22Rv1 (cell line): ENCODE measurements around the gene TRIP12.
A peak's percentile ranks its signal among the peaks of the same experiment; 100 is the strongest.

Experiments used
- H3K27ac ChIP-seq: fragments of 450-650 bp; 2 replicates; pipeline ENCODE4 v1.5.1; 2017
- CTCF ChIP-seq: fragments of 450-650 bp; IDR thresholded peaks from 2 replicates; pipeline ENCODE4 v1.5.1; 2017; ENCODE audit warnings: mild to moderate bottlenecking
- ZFX ChIP-seq: fragments of 450-650 bp; IDR thresholded peaks from 2 replicates; pipeline ENCODE4 v1.6.1; 2017; ENCODE audit warnings: antibody characterized with exemption, borderline replicate concordance

The TRIP12 gene

GRCh38 chr2:229920011-229920641 is 1.7 kb downstream of the TRIP12 start:
- peak overlapping the region; percentile 93; the same call in 1 of the 2 replicates for H3K27ac ChIP-seq

GRCh38 chr2:229917793-229918192 is 4.0 kb downstream of the TRIP12 start:
- H3K27ac ChIP-seq: no peak overlapping the region
- no peak for TF ChIP-seq ZFX
- TF ChIP-seq CTCF: no peak

More at GRCh38 chr2:229920011-229920641, 1.7 kb downstream of the TRIP12 start:
- no peak for TF ChIP-seq ZFX
- TF ChIP-seq CTCF: no peak

- H3K27ac ChIP-seq: no peak overlapping the region
- TF ChIP-seq ZFX (no peak), CTCF (no peak)
Measured at GRCh38 chr2:229914171-229914570, 7.6 kb downstream of the TRIP12 start.

- TF ChIP-seq CTCF (peak; percentile 70), ZFX (no peak)
- H3K27ac ChIP-seq: no peak overlapping the region
Measured at GRCh38 chr2:229910832-229911412, 10.9 kb downstream of the TRIP12 start.

GRCh38 chr2:229910147-229910831 is 11.5 kb downstream of the TRIP12 start:
- TF ChIP-seq CTCF: no peak
- TF ChIP-seq ZFX: no peak
- H3K27ac ChIP-seq: no peak overlapping the region

GRCh38 chr2:229909090-229909489 is 12.7 kb downstream of the TRIP12 start:
- no peak for TF ChIP-seq CTCF
- no peak overlapping the region for H3K27ac ChIP-seq

- TF ChIP-seq ZFX (no peak), CTCF (no peak)
- no peak overlapping the region for H3K27ac ChIP-seq
Measured at GRCh38 chr2:229905601-229906000, 16.2 kb downstream of the TRIP12 start.
